Transverse colon (tissue), 4 donors: Measurements from ENCODE around the gene SHISA9. TPM values are rescaled to one million over a fixed set of nuclear protein-coding genes. Genes with fewer than 3 reads are reported as not detected.

Experiments used
- DNase-seq: peaks from one replicate; pipeline ENCODE4 v3.0.0-alpha.2; 2019
- H3K27ac ChIP-seq, 4 donors: fragments of 200-600 bp; sonication (generic); 2 replicates each; pipeline ENCODE4 v1.5.1; 2016 to 2018; ENCODE audit warnings: inconsistent platforms in 4 of 4
- H3K27me3 ChIP-seq: fragments of 200-600 bp; sonication (generic); 2 replicates; pipeline ENCODE4 v1.5.1; 2017; ENCODE audit warnings: inconsistent platforms
- H3K36me3 ChIP-seq, 4 donors: fragments of 200-600 bp; sonication (generic); 2 replicates each; pipeline ENCODE4 v1.5.1; 2017 to 2019; ENCODE audit warnings: inconsistent platforms in 4 of 4
- H3K4me1 ChIP-seq, 4 donors: fragments of 200-600 bp; sonication (generic); 2 replicates each; pipeline ENCODE4 v1.5.1; 2017 to 2020; ENCODE audit warnings: inconsistent platforms in 4 of 4
- H3K4me3 ChIP-seq, 4 donors: fragments of 200-600 bp; sonication (generic); 1 replicate in 1 of 4; 2 replicates in 3 of 4; pipeline versions ENCODE4 v1.5.1 to v1.6.1; 2017 to 2019; ENCODE audit warnings: inconsistent platforms in 4 of 4
- H3K9me3 ChIP-seq, 2 donors: fragments of 200-600 bp; sonication (generic); 2 replicates each; pipeline ENCODE4 v1.5.1; 2017 to 2019; ENCODE audit warnings: inconsistent platforms in 2 of 2
- EP300 ChIP-seq: sonication (generic); formaldehyde crosslinking; IDR thresholded peaks from one replicate; pipeline ENCODE4 v1.6.1; 2017; ENCODE audit warnings: antibody characterized with exemption, low read depth
- POLR2A ChIP-seq: fragments of 450-650 bp; IDR thresholded peaks from one replicate; pipeline ENCODE4 v1.6.1; 2016; ENCODE audit warnings: antibody characterized with exemption, mild to moderate bottlenecking, moderate library complexity
- POLR2AphosphoS5 ChIP-seq, 3 donors: sonication (generic); formaldehyde crosslinking; IDR thresholded peaks; one replicate each; pipeline ENCODE4 v1.6.1; 2016; ENCODE audit warnings: antibody characterized with exemption in 3 of 3
- WGBS, 2 donors: methylation state at CpG; one replicate each; pipeline ENCODE4 v1.1.5; 2018; ENCODE audit warnings: low coverage in 1 of 2; 5-methylcytosine and 5-hydroxymethylcytosine counted together
- in situ Hi-C, 4 donors: fragments of 200-750 bp; cut with MboI; loops; one replicate each; pipeline versions ENCODE4 v1.15.0 to v1.15.1; 2017; ENCODE audit warnings: low sequenced_read_pairs in 3 of 4, low pct_ligation_motif_present in 1 of 4, low pct_unique_long_range_greater_than_20kb in 1 of 4
- intact Hi-C: fragments of 100-400 bp; cut with DNase I; formaldehyde crosslinking; loops from one replicate; pipeline ENCODE4 v1.15.1; 2023; ENCODE audit warnings: low total_unique reads
- total RNA-seq, 4 donors: library from RNA; depleted of rRNA; stranded (reverse); fragments of >200 nt; gene quantifications; one replicate each; pipeline ENCODE4 v1.1.0, GENCODE V29; 2016
- TF ChIP-seq, protein P1 (sequence below), 5 experiments: fragments of 200-600 bp in 3 of 5; fragments of 450-650 bp in 2 of 5; sonication (generic) in 3 of 5; IDR thresholded peaks; 1 replicate in 2 of 5; 2 replicates in 3 of 5; pipeline ENCODE4 v1.5.1; 2016 to 2017; ENCODE audit warnings: antibody characterized with exemption in 5 of 5, inconsistent platforms in 3 of 5, mild to moderate bottlenecking in 2 of 5, moderate library complexity in 1 of 5

The SHISA9 gene
- total RNA-seq, 4 donors from 2014 or later: 1.3 to 37.6 (median 2.1) TPM

DNA sequence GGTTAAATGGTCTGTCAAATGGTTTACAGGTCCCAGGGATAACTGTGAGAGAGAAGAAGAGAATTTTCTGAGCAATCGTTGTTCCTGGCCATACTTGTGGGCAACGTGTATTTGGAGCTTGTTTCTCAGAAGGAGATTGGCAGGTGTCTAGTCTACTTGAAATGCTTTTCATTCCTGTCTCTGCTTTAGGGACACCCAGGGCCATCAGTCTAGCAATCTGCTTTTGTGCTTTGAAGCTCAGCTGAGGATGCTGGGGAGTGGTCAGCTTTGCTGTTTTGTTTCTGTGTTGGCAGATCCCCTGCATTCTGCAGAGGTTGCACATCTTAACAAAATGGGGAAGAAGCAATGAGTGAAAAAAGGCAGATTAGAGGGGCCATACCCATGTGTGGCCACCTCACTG is 193.7 kb downstream of the SHISA9 start:
- Histone ChIP-seq H3K4me3 (no peak overlapping the region), H3K4me1 (no peaks in the 10 kb centered on the region), H3K9me3 (peaks cover 0 to 4% of the 10 kb centered on the region in 2 donors), H3K27me3 (no peaks in the 10 kb centered on the region), H3K36me3 (no peaks in the 10 kb centered on the region), H3K27ac (no peak overlapping the region)
- no peak for DNase-seq
- no peak for TF ChIP-seq POLR2A
- TF ChIP-seq EP300: no peak
- TF ChIP-seq POLR2AphosphoS5 (IDR thresholded peaks at IDR 0.05): no peak
- TF ChIP-seq, protein P1, sequence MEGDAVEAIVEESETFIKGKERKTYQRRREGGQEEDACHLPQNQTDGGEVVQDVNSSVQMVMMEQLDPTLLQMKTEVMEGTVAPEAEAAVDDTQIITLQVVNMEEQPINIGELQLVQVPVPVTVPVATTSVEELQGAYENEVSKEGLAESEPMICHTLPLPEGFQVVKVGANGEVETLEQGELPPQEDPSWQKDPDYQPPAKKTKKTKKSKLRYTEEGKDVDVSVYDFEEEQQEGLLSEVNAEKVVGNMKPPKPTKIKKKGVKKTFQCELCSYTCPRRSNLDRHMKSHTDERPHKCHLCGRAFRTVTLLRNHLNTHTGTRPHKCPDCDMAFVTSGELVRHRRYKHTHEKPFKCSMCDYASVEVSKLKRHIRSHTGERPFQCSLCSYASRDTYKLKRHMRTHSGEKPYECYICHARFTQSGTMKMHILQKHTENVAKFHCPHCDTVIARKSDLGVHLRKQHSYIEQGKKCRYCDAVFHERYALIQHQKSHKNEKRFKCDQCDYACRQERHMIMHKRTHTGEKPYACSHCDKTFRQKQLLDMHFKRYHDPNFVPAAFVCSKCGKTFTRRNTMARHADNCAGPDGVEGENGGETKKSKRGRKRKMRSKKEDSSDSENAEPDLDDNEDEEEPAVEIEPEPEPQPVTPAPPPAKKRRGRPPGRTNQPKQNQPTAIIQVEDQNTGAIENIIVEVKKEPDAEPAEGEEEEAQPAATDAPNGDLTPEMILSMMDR (IDR thresholded peaks at IDR 0.05): no peak
- in situ Hi-C loops: no loop called here
- intact Hi-C loops: no loop called here
- 65 to 82% methylated on average over 2 of the region's 2 CpGs for WGBS, 2 donors

- Histone ChIP-seq H3K27me3 (no peaks in the 10 kb centered on the region), H3K36me3 (no peaks in the 10 kb centered on the region), H3K4me3 (no peak overlapping the region), H3K27ac (no peak overlapping the region), H3K4me1 (no peaks in the 10 kb centered on the region), H3K9me3 (no peaks in the 10 kb centered on the region)
- no peak for TF ChIP-seq EP300
- TF ChIP-seq POLR2AphosphoS5 (IDR thresholded peaks at IDR 0.05): no peak
- no peak for TF ChIP-seq POLR2A
- TF ChIP-seq, protein P1 (IDR thresholded peaks at IDR 0.05): no peak
- intact Hi-C loops (no loop called here), in situ Hi-C loops (no loop called here)
- no peak for DNase-seq
- 63% methylated on average over 2 of the region's 2 CpGs; no CpG with 5 or more reads in 1 of the 2 donors for WGBS, 2 donors
Measured at GRCh38 chr16:13098536-13098935, 197.1 kb downstream of the SHISA9 start.

- Histone ChIP-seq H3K36me3 (no peaks in the 10 kb centered on the region), H3K27ac (no peak overlapping the region), H3K4me1 (no peaks in the 10 kb centered on the region), H3K4me3 (no peak overlapping the region), H3K9me3 (peaks cover 3 to 4% of the 10 kb centered on the region in 2 donors), H3K27me3 (no peaks in the 10 kb centered on the region)
- in situ Hi-C loops: loop anchor here in 2 of 4 donors (25.0 kb wide), 2 partner anchors 112 to 137 kb away; no protein-coding TSS in a partner anchor
- DNase-seq: no peak
- intact Hi-C loops: no loop called here
- 9% methylated on average over 2 of the region's 2 CpGs; no CpG with 5 or more reads in 1 of the 2 donors for WGBS, 2 donors
- TF ChIP-seq POLR2A (no peak), POLR2AphosphoS5 (IDR thresholded peaks at IDR 0.05) (no peak), EP300 (no peak)
- TF ChIP-seq, protein P1 (IDR thresholded peaks at IDR 0.05): no peak
Measured at GRCh38 chr16:13099822-13100221, 198.4 kb downstream of the SHISA9 start.

- Histone ChIP-seq H3K27me3 (no peaks in the 10 kb centered on the region), H3K4me3 (no peak overlapping the region), H3K36me3 (no peaks in the 10 kb centered on the region), H3K4me1 (no peaks in the 10 kb centered on the region), H3K9me3 (peaks cover 3 to 4% of the 10 kb centered on the region in 2 donors), H3K27ac (no peak overlapping the region)
- TF ChIP-seq POLR2A (no peak), POLR2AphosphoS5 (IDR thresholded peaks at IDR 0.05) (no peak), EP300 (no peak)
- TF ChIP-seq, protein P1 (IDR thresholded peaks at IDR 0.05): no peak
- DNase-seq: no peak
- intact Hi-C loops (no loop called here), in situ Hi-C loops (loop anchor here in 2 of 4 donors (25.0 kb wide), 2 partner anchors 111 to 136 kb away; no protein-coding TSS in a partner anchor)
- 73 to 82% methylated on average over 5 to 6 of the region's 6 CpGs for WGBS, 2 donors
Measured at GRCh38 chr16:13100970-13101369, 199.6 kb downstream of the SHISA9 start.
